GM23338 (cell line): ENCODE results near the gene LNPEP. TPM values are rescaled to one million over a fixed set of nuclear protein-coding genes. Genes with fewer than 3 reads are reported as not detected.

Experiments
- ATAC-seq: fragments of 200-7000 bp; cut with Tn5 transposase; 3 replicates; pipeline ENCODE4 v1.9.1; 2020
- DNase-seq: peaks from one replicate; pipeline ENCODE4 v3.0.0-alpha.2; 2015; ENCODE audit warnings: low spot score
- H2AFZ ChIP-seq: fragments of 200-600 bp; sonication (generic); 2 replicates; pipeline ENCODE4 v1.8.0; 2016; ENCODE audit warnings: antibody characterized with exemption, mild to moderate bottlenecking, moderate library complexity
- H3F3A ChIP-seq: fragments of 200-600 bp; sonication (generic); replicated peaks from 2 replicates; pipeline ENCODE4 v1.8.0; 2017; ENCODE audit warnings: antibody characterized with exemption, mixed run types, low read depth
- H3K27ac ChIP-seq: fragments of 200-600 bp; sonication (generic); 2 replicates; pipeline ENCODE4 v1.6.1; 2016; ENCODE audit warnings: low read depth
- H3K27me3 ChIP-seq: fragments of 200-600 bp; sonication (generic); 2 replicates; pipeline ENCODE4 v1.8.0; 2016; ENCODE audit warnings: mild to moderate bottlenecking, mixed run types, moderate library complexity; ENCODE audit not compliant: insufficient read depth
- H3K36me3 ChIP-seq: fragments of 200-600 bp; sonication (generic); 2 replicates; pipeline ENCODE4 v1.8.0; 2016; ENCODE audit warnings: mild to moderate bottlenecking; ENCODE audit not compliant: insufficient read depth
- H3K4me1 ChIP-seq: fragments of 200-600 bp; sonication (generic); 2 replicates; pipeline ENCODE4 v1.8.0; 2016; ENCODE audit warnings: mild to moderate bottlenecking, moderate library complexity; ENCODE audit not compliant: insufficient read depth
- H3K4me2 ChIP-seq: fragments of 200-600 bp; sonication (generic); 2 replicates; pipeline ENCODE4 v1.7.1; 2017; ENCODE audit warnings: mixed run types
- H3K4me3 ChIP-seq: fragments of 200-600 bp; sonication (generic); 2 replicates; pipeline ENCODE4 v1.6.1; 2016; ENCODE audit warnings: mixed run types
- H3K79me2 ChIP-seq: fragments of 200-600 bp; sonication (generic); replicated peaks from 2 replicates; pipeline ENCODE4 v1.8.0; 2017; ENCODE audit warnings: mild to moderate bottlenecking; ENCODE audit not compliant: insufficient read depth
- H3K9me2 ChIP-seq: fragments of 200-600 bp; sonication (generic); 2 replicates; pipeline ENCODE4 v1.8.0; 2017; ENCODE audit not compliant: insufficient read depth
- H4K20me1 ChIP-seq: fragments of 200-600 bp; sonication (generic); replicated peaks from 2 replicates; pipeline ENCODE4 v1.8.0; 2017; ENCODE audit warnings: mild to moderate bottlenecking; ENCODE audit not compliant: insufficient read depth
- H3K27ac Mint-ChIP-seq: 2 replicates; pipeline ENCODE4 v1.8.0; 2020; ENCODE audit warnings: inconsistent platforms, mild to moderate bottlenecking, moderate library complexity, mixed read lengths
- H3K27me3 Mint-ChIP-seq: 3 replicates; pipeline ENCODE4 v1.8.0; 2022; ENCODE audit warnings: low read depth, mild to moderate bottlenecking, moderate library complexity, mixed read lengths, inconsistent platforms; ENCODE audit not compliant: insufficient read depth, poor library complexity
- H3K36me3 Mint-ChIP-seq: 3 replicates; pipeline ENCODE4 v1.8.0; 2021; ENCODE audit warnings: low read depth, mild to moderate bottlenecking, inconsistent platforms, moderate library complexity, mixed read lengths
- H3K4me1 Mint-ChIP-seq: 3 replicates; pipeline ENCODE4 v1.8.0; 2020; ENCODE audit warnings: mild to moderate bottlenecking, inconsistent platforms, mixed read lengths
- H3K4me3 Mint-ChIP-seq: 3 replicates; pipeline ENCODE4 v1.8.0; 2021; ENCODE audit warnings: moderate library complexity, mild to moderate bottlenecking, inconsistent platforms, mixed read lengths
- H3K9me3 Mint-ChIP-seq: 3 replicates; pipeline ENCODE4 v1.8.0; 2020; ENCODE audit warnings: moderate library complexity, mild to moderate bottlenecking, inconsistent platforms, mixed read lengths
- CREB1 ChIP-seq: fragments of 250-450 bp; sonication (Bioruptor Pico); IDR thresholded peaks from 2 replicates; pipeline ENCODE4 v1.5.0; 2020; ENCODE audit warnings: low read depth, mild to moderate bottlenecking, moderate library complexity
- CTCF ChIP-seq, 2 experiments: fragments of 200-600 bp in 1 of 2; sonication (generic) in 1 of 2; conservative IDR thresholded peaks; 2 replicates each; pipeline versions ENCODE4 v1.5.1 to v1.6.1; 2016 to 2017; ENCODE audit warnings: antibody characterized with exemption in 2 of 2, low read depth in 2 of 2, mild to moderate bottlenecking in 2 of 2, moderate library complexity in 1 of 2
- ETS1 ChIP-seq: IDR thresholded peaks from 2 replicates; pipeline ENCODE4 v1.6.1; 2016; ENCODE audit warnings: antibody characterized with exemption
- EZH2 ChIP-seq: fragments of 200-600 bp; sonication (generic); IDR thresholded peaks from one replicate; pipeline ENCODE4 v1.8.0; 2017; ENCODE audit warnings: antibody characterized with exemption, mild to moderate bottlenecking, low read depth; ENCODE audit not compliant: unreplicated experiment
- EZH2phosphoT487 ChIP-seq: fragments of 200-600 bp; sonication (generic); IDR thresholded peaks from one replicate; pipeline ENCODE4 v1.8.1; 2018; ENCODE audit warnings: antibody characterized with exemption; ENCODE audit not compliant: unreplicated experiment
- JUNB ChIP-seq: IDR thresholded peaks from one replicate; pipeline ENCODE4 v1.6.1; 2016; ENCODE audit warnings: antibody characterized with exemption; ENCODE audit not compliant: unreplicated experiment
- NANOG ChIP-seq: IDR thresholded peaks from 2 replicates; pipeline ENCODE4 v1.6.1; 2016; ENCODE audit warnings: antibody characterized with exemption, borderline replicate concordance
- POLR2AphosphoS5 ChIP-seq: IDR thresholded peaks from 2 replicates; pipeline ENCODE4 v1.6.1; 2016; ENCODE audit warnings: antibody characterized with exemption, low read depth
- STAT1 ChIP-seq: IDR thresholded peaks from one replicate; pipeline ENCODE4 v1.6.1; 2016; ENCODE audit warnings: antibody characterized with exemption; ENCODE audit not compliant: unreplicated experiment
- ZNF114 ChIP-seq: fragments of 250-450 bp; sonication (Bioruptor Pico); IDR thresholded peaks from 2 replicates; pipeline ENCODE4 v1.5.0; 2020; ENCODE audit warnings: mild to moderate bottlenecking, moderate library complexity
- polyA plus RNA-seq: library from polyadenylated mRNA; unstranded; fragments of >200 nt; fragmentation: Nextera tagmentation; extraction: Ambion mirVana; gene quantifications from 2 replicates; pipeline ENCODE4 v1.2.1, GENCODE V29; 2016
- total RNA-seq: library from RNA; depleted of rRNA; stranded (reverse); fragments of >200 nt; shearing (Covaris generic); gene quantifications from 2 replicates; pipeline ENCODE4 v1.2.3, GENCODE V29; 2014
- TF ChIP-seq, protein P1 (sequence below): fragments of 250-450 bp; sonication (Bioruptor Pico); IDR thresholded peaks from 2 replicates; pipeline ENCODE4 v1.5.0; 2020; ENCODE audit warnings: mild to moderate bottlenecking, moderate library complexity

Gene LNPEP
- total and polyA plus RNA-seq, 2 experiments from 2014 or later: 1.2 to 8.3 TPM

DNA sequence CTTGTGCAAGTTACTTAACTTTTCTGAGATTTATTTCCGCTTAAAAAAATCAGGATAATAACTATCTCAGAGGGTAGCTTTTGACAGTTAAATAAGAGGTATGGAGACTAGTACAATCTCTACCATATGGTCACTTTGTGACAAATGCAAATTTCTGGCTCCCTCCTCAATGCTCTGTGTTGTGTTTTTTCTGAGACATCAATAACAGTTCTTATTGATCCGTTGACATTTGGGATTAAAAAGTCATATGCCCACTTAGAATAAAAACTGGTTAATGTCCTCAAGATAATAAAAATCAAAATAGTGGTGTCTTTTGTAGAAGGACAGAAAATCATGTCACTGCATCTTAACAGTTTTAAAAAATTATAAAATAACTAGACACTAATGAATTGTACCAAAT lies 24.7 kb upstream of the LNPEP start:
- H3K27me3 Mint-ChIP-seq: no peaks in the 10 kb centered on the region
- no peak overlapping the region for H3K27ac Mint-ChIP-seq
- H3F3A ChIP-seq: no peaks in the 10 kb centered on the region
- TF ChIP-seq NANOG (no peak), STAT1 (no peak), ETS1 (no peak)
- H3K27me3 ChIP-seq: no peaks in the 10 kb centered on the region
- H3K36me3 ChIP-seq: no peaks in the 10 kb centered on the region
- H3K9me2 ChIP-seq: no peaks in the 10 kb centered on the region
- no peaks in the 10 kb centered on the region for H3K4me1 Mint-ChIP-seq
- H3K4me3 ChIP-seq: no peak overlapping the region
- no peak overlapping the region for H2AFZ ChIP-seq
- no peaks in the 10 kb centered on the region for H3K79me2 ChIP-seq
- no peak overlapping the region for H3K27ac ChIP-seq
- H3K36me3 Mint-ChIP-seq: no peaks in the 10 kb centered on the region
- no peaks in the 10 kb centered on the region for H4K20me1 ChIP-seq
- H3K4me3 Mint-ChIP-seq: no peak overlapping the region
- ATAC-seq (no peak), DNase-seq (no peak)
- no peaks in the 10 kb centered on the region for H3K4me1 ChIP-seq
- H3K9me3 Mint-ChIP-seq: no peaks in the 10 kb centered on the region
- no peak overlapping the region for H3K4me2 ChIP-seq

GRCh38 chr5:96913233-96913632 lies 22.6 kb upstream of the LNPEP start:
- H2AFZ ChIP-seq: no peak overlapping the region
- H3K27ac ChIP-seq: no peak overlapping the region
- no peaks in the 10 kb centered on the region for H3K9me2 ChIP-seq
- Mint-ChIP-seq H3K4me3 (no peak overlapping the region), H3K9me3 (no peaks in the 10 kb centered on the region), H3K27me3 (peaks cover 2% of the 10 kb centered on the region), H3K36me3 (no peaks in the 10 kb centered on the region; the same call in 2 of the 3 replicates), H3K27ac (no peak overlapping the region), H3K4me1 (no peaks in the 10 kb centered on the region)
- DNase-seq: no peak
- no peak for ATAC-seq
- no peaks in the 10 kb centered on the region for H4K20me1 ChIP-seq
- no peaks in the 10 kb centered on the region for H3K27me3 ChIP-seq
- no peak overlapping the region for H3K4me3 ChIP-seq
- no peaks in the 10 kb centered on the region for H3K4me1 ChIP-seq
- H3F3A ChIP-seq: no peaks in the 10 kb centered on the region
- no peaks in the 10 kb centered on the region for H3K79me2 ChIP-seq
- no peak overlapping the region for H3K4me2 ChIP-seq
- H3K36me3 ChIP-seq: no peaks in the 10 kb centered on the region
- TF ChIP-seq JUNB (no peak), CREB1 (CRISPR knock-in tag) (no peak), ZNF114 (no peak), CTCF (conservative IDR thresholded peaks at IDR 0.05; ENCODE audit: low read depth in 2 of 2) (no peak), POLR2AphosphoS5 (no peak), STAT1 (no peak), ETS1 (no peak), EZH2 (no peak), EZH2phosphoT487 (no peak)
- TF ChIP-seq, protein P1, sequence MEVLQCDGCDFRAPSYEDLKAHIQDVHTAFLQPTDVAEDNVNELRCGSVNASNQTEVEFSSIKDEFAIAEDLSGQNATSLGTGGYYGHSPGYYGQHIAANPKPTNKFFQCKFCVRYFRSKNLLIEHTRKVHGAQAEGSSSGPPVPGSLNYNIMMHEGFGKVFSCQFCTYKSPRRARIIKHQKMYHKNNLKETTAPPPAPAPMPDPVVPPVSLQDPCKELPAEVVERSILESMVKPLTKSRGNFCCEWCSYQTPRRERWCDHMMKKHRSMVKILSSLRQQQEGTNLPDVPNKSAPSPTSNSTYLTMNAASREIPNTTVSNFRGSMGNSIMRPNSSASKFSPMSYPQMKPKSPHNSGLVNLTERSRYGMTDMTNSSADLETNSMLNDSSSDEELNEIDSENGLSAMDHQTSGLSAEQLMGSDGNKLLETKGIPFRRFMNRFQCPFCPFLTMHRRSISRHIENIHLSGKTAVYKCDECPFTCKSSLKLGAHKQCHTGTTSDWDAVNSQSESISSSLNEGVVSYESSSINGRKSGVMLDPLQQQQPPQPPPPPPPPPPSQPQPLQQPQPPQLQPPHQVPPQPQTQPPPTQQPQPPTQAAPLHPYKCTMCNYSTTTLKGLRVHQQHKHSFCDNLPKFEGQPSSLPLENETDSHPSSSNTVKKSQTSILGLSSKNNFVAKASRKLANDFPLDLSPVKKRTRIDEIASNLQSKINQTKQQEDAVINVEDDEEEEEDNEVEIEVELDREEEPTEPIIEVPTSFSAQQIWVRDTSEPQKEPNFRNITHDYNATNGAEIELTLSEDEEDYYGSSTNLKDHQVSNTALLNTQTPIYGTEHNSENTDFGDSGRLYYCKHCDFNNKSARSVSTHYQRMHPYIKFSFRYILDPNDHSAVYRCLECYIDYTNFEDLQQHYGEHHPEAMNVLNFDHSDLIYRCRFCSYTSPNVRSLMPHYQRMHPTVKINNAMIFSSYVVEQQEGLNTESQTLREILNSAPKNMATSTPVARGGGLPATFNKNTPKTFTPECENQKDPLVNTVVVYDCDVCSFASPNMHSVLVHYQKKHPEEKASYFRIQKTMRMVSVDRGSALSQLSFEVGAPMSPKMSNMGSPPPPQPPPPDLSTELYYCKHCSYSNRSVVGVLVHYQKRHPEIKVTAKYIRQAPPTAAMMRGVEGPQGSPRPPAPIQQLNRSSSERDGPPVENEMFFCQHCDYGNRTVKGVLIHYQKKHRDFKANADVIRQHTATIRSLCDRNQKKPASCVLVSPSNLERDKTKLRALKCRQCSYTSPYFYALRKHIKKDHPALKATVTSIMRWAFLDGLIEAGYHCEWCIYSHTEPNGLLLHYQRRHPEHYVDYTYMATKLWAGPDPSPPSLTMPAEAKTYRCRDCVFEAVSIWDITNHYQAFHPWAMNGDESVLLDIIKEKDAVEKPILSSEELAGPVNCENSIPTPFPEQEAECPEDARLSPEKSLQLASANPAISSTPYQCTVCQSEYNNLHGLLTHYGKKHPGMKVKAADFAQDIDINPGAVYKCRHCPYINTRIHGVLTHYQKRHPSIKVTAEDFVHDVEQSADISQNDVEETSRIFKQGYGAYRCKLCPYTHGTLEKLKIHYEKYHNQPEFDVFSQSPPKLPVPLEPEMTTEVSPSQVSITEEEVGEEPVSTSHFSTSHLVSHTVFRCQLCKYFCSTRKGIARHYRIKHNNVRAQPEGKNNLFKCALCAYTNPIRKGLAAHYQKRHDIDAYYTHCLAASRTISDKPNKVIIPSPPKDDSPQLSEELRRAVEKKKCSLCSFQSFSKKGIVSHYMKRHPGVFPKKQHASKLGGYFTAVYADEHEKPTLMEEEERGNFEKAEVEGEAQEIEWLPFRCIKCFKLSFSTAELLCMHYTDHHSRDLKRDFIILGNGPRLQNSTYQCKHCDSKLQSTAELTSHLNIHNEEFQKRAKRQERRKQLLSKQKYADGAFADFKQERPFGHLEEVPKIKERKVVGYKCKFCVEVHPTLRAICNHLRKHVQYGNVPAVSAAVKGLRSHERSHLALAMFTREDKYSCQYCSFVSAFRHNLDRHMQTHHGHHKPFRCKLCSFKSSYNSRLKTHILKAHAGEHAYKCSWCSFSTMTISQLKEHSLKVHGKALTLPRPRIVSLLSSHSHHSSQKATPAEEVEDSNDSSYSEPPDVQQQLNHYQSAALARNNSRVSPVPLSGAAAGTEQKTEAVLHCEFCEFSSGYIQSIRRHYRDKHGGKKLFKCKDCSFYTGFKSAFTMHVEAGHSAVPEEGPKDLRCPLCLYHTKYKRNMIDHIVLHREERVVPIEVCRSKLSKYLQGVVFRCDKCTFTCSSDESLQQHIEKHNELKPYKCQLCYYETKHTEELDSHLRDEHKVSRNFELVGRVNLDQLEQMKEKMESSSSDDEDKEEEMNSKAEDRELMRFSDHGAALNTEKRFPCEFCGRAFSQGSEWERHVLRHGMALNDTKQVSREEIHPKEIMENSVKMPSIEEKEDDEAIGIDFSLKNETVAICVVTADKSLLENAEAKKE (CRISPR knock-in tag): no peak
